CD4-positive, alpha-beta T cell treated with Interleukin-6 at 100 ng/mL for 8 hours (primary cell): Measurements from ENCODE around the gene HS3ST1.
"Not testable (repeated sequence)": the region's sequence is repeated elsewhere in the genome, so short reads cannot be mapped to it uniquely, and the experiment has no call there.

Experiments used
- DNase-seq: peaks from one replicate; pipeline ENCODE4 v3.0.0-alpha.2; 2020; ENCODE audit warnings: mixed read lengths, low spot score

The HS3ST1 gene

GRCh38 chr4:11399461-11399971 lies 29.2 kb downstream of the HS3ST1 start:
- DNase-seq: no peak

- DNase-seq: no peak
Observed at GRCh38 chr4:11397819-11398610, 30.7 kb downstream of the HS3ST1 start.

GRCh38 chr4:11397146-11397545 lies 31.5 kb downstream of the HS3ST1 start:
- no peak for DNase-seq

- DNase-seq: no peak
Observed at GRCh38 chr4:11393551-11393950, 35.1 kb downstream of the HS3ST1 start.

GRCh38 chr4:11384072-11384471 lies 44.6 kb downstream of the HS3ST1 start:
- DNase-seq: not testable (repeated sequence)

- DNase-seq: no peak
Observed at GRCh38 chr4:11376571-11376970, 52.1 kb downstream of the HS3ST1 start.

GRCh38 chr4:11376146-11376545 lies 52.5 kb downstream of the HS3ST1 start:
- DNase-seq: no peak

GRCh38 chr4:11368701-11369115 lies 60.0 kb downstream of the HS3ST1 start:
- DNase-seq: no peak

- DNase-seq: no peak
Observed at GRCh38 chr4:11367371-11367770, 61.3 kb downstream of the HS3ST1 start.

- no peak for DNase-seq
Observed at GRCh38 chr4:11366859-11367258, 61.8 kb downstream of the HS3ST1 start.

GRCh38 chr4:11365039-11365438 lies 63.7 kb downstream of the HS3ST1 start:
- DNase-seq: no peak

- no peak for DNase-seq
Observed at GRCh38 chr4:11359591-11359990, 69.1 kb downstream of the HS3ST1 start.

GRCh38 chr4:11355226-11355625 lies 73.5 kb downstream of the HS3ST1 start:
- DNase-seq: no peak

GRCh38 chr4:11354531-11354930 lies 74.2 kb downstream of the HS3ST1 start:
- no peak for DNase-seq

GRCh38 chr4:11348449-11349088 lies 80.1 kb downstream of the HS3ST1 start:
- DNase-seq: no peak

- no peak for DNase-seq
Observed at GRCh38 chr4:11344916-11345315, 83.8 kb downstream of the HS3ST1 start.

- DNase-seq: no peak
Observed at GRCh38 chr4:11343536-11343935, 85.2 kb downstream of the HS3ST1 start.
